D721Med (cell line): ENCODE results near the gene JAK1.

Source experiments
- DNase-seq: peaks from one replicate; pipeline ENCODE4 v3.0.0; 2011; ENCODE audit warnings: low spot score; ENCODE audit not compliant: insufficient read length
- FAIRE-seq: peaks from 2 replicates; lab custom pipeline; 2011; peaks lifted over from hg19 to GRCh38; lab: Jason Lieb, UNC
- TF ChIP-seq, protein P1 (sequence below): IDR thresholded peaks from 2 replicates; pipeline ENCODE4 v1.5.1; 2012; ENCODE audit warnings: mild to moderate bottlenecking, control low read depth; ENCODE audit not compliant: insufficient read depth; ENCODE audit errors: missing control alignments

Gene JAK1

DNA sequence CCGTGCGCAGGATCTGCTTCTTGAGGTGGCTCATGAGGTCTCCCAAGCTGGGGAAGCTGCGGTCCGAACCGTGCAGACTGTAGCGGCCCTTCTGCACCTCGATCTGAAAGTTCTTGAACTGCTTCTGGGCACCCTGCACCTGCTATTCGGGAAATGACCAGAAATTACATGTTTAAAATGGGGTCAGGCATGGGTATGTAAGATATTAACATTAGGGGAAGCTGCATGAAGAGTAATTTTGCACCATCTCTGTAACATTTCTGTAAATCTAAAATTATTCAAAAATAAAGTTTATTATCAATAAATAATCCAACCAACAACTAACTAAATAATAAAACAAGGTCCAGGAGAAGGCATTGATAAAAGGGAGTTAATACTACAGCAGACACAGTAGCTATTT, 110.8 kb downstream of the JAK1 start:
- TF ChIP-seq, protein P1, sequence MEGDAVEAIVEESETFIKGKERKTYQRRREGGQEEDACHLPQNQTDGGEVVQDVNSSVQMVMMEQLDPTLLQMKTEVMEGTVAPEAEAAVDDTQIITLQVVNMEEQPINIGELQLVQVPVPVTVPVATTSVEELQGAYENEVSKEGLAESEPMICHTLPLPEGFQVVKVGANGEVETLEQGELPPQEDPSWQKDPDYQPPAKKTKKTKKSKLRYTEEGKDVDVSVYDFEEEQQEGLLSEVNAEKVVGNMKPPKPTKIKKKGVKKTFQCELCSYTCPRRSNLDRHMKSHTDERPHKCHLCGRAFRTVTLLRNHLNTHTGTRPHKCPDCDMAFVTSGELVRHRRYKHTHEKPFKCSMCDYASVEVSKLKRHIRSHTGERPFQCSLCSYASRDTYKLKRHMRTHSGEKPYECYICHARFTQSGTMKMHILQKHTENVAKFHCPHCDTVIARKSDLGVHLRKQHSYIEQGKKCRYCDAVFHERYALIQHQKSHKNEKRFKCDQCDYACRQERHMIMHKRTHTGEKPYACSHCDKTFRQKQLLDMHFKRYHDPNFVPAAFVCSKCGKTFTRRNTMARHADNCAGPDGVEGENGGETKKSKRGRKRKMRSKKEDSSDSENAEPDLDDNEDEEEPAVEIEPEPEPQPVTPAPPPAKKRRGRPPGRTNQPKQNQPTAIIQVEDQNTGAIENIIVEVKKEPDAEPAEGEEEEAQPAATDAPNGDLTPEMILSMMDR, result no peak
- DNase-seq (no peak), FAIRE-seq (no peak)

DNA sequence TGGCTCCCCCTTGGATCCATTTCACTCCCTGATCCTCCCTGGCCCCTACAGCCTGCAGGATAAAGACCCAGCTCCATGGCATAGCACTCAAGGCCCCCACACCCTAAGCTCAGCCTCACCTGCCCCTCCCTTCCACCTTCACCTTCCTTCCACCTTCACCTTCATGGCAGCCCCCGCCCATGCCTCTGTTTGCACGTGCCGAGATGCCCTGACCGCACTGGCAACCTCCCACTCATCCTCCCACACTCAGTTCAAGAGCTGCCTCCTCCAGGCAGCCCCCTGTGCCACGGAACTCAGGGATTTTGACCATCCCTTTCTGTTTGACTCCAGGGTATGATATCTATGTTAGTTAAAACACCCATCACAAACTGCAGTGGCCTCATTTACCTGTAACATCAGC, 111.7 kb downstream of the JAK1 start:
- DNase-seq, result no peak
- FAIRE-seq, result no peak
- TF ChIP-seq, protein P1, result no peak

DNA sequence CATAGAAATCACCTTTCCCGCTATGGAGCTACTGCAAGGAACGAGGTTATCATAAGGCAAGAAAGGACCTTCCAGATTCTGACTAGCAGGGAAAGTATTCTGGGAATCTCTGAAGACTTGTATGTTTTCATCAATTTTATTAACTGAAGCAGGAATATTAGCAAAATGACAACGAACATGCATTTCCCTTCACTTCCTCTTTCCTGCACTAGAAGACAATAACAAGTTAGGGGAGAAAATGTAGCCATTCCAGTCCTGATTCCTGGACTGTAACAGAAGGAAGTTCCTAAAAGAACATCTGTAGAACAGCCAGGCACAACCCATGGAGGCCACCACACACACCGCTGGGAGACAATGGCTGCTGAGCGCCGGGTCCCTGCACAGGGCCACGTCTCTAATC, 114.7 kb downstream of the JAK1 start:
- FAIRE-seq (no peak), DNase-seq (no peak)
- TF ChIP-seq, protein P1, result no peak

DNA sequence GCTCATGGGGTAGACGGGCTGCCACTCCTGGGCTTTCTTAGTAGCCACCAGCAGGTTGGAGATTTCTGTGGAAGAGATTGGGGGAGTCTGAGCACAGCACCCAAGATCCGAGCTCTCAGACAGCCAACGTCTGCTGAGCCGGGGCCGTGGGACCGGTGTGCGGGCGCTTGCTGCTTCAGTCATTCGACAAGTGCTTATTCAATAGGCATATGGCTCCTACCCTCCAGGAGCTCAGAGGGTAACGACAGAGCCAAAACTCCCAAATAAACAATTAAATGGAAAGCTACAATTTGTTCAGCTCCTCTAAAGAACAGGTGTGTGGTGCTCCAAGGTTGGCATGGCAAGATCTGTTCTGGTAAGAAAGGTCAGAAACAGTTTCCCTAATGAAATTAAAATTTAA, 115.5 kb downstream of the JAK1 start:
- DNase-seq (no peak), FAIRE-seq (no peak)
- TF ChIP-seq, protein P1, result no peak

DNA sequence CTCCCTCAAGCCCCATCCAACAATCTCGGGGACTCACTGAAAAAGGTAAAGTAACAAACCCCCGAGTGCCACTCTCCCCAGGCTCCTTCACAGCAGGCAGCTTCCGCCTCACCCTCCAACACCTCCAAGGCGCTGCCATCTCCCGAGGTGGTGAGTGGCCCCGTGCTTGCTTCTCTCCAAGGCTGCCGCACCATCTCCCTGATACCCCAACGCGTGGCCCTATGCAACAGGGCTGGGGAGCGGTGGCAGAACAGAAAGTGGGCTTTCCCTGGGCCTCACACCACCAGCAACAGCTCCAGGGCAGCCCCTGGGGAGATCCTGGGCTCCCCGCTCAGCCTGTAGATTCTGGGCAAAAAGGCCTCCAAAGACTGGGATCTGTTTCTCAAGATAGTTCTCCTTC, 116.4 kb downstream of the JAK1 start:
- DNase-seq (no peak), FAIRE-seq (no peak)

DNA sequence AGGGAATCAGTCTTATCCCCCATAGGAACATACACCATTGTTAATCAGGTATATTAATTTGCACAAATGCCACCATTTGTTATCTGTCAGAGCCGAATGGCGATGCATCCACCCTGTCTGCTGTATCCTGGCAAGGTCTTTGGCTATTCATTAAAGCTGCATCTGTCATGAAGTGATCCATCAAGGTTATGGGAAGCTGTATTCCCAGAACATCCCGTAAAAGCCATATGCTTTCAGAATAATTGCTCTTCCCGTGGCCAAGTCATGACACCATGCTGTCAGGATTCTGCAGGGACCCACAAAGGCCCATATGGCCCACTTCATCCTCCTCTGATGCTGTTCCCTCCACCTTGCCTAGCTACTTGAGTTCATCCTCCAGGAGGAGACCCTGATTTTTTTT, 117.5 kb downstream of the JAK1 start:
- TF ChIP-seq, protein P1, result no peak
- FAIRE-seq, result no peak
- no peak for DNase-seq

More for the DNA sequence above, 116.4 kb downstream of the JAK1 start:
- TF ChIP-seq, protein P1, result no peak

DNA sequence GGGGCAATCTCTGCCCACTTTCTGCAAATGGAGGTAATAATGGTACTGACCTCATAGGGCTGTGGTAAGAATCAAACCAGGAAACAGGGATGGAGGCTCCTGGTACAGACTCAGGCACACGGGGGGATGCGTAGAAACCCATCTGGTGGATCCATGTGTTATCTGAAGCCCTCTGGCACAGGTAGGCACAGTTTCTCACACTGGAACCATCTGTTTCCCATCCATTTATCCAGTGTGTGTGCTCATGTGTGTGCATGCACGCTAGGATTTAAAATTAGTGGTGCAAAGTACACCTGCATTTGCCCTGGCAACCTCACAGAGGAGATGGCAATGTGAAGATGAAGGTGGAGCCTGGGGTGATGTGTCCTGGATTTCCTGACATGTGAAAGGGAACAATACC, 118.2 kb downstream of the JAK1 start:
- FAIRE-seq (no peak), DNase-seq (no peak)
- TF ChIP-seq, protein P1, result no peak
